IPS-NIHi11 (cell line): ENCODE results near the gene AKAP10.
"Not testable (repeated sequence)": the region's sequence is repeated elsewhere in the genome, so short reads cannot be mapped to it uniquely, and the experiment has no call there.

Experiments
- DNase-seq: peaks from one replicate; pipeline ENCODE4 v3.0.0; 2012; ENCODE audit warnings: mixed read lengths, low spot score

AKAP10 gene, protein sequence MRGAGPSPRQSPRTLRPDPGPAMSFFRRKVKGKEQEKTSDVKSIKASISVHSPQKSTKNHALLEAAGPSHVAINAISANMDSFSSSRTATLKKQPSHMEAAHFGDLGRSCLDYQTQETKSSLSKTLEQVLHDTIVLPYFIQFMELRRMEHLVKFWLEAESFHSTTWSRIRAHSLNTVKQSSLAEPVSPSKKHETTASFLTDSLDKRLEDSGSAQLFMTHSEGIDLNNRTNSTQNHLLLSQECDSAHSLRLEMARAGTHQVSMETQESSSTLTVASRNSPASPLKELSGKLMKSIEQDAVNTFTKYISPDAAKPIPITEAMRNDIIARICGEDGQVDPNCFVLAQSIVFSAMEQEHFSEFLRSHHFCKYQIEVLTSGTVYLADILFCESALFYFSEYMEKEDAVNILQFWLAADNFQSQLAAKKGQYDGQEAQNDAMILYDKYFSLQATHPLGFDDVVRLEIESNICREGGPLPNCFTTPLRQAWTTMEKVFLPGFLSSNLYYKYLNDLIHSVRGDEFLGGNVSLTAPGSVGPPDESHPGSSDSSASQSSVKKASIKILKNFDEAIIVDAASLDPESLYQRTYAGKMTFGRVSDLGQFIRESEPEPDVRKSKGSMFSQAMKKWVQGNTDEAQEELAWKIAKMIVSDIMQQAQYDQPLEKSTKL

DNA sequence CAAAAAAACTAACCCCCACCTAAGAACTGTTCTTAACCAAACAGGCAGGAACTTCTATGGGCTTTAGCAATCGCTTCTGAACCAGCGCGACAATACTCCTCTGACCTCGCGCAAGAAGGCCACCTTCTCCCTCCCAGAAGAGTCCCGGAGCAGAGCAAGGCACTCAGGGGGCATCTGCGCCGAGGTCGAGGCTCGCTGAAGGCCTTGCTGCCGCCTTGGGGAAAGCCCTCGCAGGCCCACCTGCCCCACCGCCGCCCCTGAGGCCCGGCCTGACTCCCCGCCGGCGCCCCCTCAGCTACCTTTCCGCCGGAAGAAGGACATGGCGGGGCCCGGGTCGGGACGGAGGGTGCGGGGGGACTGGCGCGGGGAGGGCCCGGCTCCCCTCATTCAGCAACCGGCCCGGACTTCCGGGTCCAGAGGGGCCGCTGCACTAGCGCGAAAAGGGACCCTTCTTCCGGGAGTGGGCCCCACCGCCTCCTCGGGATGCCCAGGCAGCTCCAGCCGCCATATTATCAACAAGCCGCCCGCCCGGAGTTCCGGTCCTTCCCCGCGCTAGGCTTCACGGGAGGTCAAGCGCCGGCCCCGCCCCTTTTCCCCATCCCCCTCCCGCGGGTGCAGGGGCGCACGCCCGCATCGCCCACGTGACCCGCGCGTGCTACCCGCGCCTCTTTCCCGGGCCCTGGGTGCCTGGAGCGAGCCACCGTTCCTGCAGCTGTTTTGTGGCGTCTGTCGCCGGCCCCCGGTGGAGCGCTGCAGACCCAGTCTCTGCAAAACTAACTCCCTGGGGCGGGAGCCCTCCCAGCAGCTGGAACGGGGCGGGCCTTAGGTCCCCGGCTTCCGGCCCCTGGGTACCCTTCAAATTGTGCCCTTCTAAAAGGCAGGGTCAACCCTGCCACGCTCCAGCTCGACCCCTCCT, at the start of gene AKAP10:
Gene AKAP10 (minus strand): TSS at position 536 of the 916 bp plus-strand sequence. CDS start 149 bp downstream, at position 387.
- DNase-seq: peak; percentile 97

DNA sequence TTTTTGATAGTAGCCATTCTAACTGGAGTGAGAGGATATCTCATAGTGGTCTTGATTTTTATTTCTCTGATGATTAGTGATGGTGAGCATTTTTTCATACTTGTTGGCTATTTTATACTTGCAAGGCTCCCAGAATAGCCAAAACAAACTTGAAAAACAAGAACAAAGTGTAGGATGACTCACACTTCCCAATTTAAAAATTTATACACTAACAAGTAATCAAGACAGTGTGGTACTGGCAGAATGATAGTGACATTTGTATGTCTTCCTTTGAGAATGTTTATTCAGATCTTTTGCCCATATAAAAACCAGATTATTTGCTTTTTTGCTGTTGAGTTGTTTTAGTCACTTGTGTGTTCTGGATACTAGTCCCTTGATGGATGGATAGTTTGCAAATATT, 49.3 kb upstream of the AKAP10 start:
- DNase-seq: no peak

DNA sequence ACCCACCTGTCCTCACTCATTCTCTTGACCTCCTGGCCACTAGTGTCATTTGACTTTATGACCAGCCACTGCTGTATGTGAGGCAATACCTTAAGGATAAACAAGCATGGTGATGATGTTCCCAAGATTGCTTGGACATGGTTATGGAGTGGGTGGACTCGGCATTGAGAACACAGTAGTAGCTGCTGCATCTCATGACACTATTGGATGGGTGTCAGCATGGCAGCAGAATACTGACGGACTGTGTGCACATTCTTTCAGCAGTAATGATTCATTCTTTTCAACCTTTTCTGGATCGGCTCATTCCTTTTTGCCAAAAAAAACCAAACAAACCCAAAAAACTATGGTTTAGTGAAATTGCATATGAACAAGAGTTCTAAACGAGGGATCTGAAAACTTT, 45.1 kb upstream of the AKAP10 start:
- no peak for DNase-seq

DNA sequence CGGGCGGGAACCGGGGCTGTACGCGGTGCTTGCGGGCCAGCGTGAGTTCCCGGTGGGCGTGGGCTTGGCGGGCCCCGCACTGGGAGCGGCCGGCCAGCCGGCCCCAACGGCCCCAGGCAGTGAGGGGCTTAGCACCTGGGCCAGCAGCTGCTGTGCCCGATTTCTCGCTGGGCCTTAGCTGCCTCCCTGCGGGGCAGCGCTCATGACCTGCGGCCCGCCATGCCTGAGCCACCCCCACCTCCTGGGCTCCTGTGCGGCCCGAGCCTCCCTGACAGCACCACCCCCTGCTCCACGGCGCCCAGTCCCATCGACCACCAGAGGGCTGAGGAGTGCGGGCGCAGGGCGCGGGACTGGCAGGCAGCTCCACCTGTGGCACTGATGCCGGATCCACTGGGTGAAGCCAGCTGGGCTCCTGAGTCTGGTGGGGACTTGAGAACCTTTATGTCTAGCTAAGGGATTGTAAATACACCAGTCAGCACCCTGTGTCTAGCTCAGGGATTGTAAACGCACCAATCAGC, 38.9 kb upstream of the AKAP10 start:
- DNase-seq: not testable (repeated sequence)

DNA sequence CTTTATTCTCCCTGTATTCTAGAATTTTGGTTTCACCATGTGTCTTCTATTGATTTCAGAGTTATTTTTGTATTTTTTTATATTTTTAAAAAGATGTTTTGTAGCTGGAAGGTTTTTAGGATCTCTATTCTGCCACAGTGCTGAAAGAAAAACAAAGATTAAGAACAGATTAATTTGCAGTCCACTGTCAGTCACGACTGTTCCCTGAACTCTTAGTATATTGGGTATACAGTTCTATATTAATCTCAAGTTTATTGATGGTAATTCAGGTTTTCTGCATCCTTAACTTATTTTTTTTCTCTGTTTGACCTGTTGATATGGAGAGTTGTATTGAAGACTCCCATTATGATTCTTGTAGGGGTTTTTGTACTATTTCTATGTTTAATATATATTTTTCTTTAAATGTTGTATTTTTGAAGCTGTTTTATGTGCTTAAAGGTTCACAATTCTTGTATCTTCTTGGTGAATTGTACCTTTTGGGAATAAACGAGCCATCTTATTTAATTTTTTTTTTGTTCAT, 34.4 kb upstream of the AKAP10 start:
- no peak for DNase-seq

DNA sequence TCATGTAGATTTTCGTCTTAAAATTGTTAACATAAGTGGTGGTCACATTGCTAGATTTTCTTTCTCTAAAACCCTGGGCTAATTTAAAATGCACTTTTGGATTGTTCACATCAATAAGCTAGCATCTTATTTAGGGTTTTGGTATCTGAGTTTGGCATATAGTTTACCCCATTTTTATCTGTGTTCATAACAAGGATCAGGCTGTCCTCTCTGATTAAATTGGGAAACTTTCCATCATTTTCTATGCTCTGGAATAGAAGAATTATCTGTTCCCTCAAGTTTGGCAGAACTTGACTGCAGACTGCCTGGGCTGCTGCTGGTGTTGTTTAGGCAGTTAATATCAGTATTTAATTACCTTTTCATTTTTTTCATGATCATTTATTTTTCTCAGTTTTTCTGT, 33.3 kb upstream of the AKAP10 start:
- DNase-seq: no peak

DNA sequence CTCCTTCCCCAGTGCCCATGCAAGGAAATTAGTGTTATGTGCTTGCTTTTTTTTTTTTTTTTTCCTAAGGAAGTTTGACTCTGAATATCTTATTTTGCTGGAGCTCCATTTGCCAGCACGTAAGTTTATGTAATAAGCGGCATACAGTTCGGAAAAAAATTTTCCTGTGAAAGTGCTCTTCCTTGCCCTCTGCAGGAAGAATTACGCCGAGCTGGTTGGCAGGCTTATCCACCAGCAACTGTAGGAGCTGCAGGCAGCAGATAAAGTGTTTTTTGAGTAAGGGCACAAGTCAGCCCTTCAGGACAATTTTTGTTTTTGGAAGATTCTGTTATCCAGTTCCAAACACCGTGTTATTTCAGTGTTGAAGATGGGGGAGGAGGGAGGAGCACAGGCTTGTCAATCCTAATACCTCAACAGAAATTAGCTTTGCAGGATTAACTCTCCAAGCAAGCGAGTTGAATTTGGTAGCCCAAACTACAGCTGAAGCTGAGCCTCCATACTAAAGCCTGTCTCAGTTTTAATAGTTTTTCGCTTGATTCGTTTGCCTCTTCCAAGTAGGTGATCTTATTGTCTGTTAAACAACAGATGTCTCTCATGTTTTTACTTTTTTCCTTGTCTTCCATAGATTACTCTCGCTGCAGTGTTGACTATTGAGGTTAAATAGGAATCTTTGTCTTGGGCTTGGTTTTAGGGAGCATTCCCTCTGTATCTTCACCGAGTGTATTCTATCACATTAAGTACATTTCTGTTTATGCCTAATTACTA, 32.7 kb upstream of the AKAP10 start:
- DNase-seq: peak; percentile 26

DNA sequence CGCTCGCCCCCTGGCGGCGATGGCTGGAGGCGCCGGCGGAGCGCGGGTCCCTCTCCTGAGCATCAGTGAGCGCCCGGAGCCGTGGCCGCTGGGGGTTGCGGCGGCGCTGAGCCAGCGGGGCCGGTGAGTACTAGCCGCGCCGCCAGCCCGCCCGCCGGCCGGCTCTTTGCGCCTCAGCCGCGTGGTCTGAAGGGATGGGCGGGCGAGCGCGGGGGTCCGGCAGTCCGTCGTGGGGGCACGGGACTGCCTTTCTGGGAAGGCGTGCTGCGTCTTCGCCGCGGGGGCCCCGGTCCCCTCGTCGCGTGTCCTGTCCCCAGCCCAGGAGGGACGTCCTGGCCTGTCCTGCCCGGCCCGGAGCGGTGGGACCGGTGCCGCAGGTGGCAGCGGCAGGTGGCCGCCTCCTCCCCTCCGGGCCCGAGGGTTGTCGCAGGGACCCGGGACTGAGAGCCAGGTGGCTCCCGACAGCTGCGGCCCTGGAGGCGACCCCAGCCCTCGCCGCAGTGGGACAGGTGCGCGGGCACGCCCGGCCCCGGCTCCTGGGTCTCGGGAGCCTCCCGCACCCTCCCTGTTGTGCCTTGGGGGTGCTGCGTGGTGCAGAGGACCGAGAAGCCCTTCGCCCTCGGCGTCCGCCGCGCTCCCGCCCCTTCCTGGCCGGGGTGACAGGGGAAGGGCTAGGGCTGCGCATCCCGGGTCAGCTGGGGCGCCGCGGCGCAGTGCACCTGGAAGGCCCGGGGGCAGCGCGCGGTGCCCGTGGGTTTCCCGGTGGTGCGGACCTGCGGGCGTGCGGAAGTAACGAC, 31.9 kb upstream of the AKAP10 start, which contains the start of gene SPECC1:
Gene SPECC1 (plus strand): TSS at position 58 of the 797 bp plus-strand sequence. CDS start 87,293 bp downstream, outside the sequence.
- DNase-seq: peak; percentile 94

DNA sequence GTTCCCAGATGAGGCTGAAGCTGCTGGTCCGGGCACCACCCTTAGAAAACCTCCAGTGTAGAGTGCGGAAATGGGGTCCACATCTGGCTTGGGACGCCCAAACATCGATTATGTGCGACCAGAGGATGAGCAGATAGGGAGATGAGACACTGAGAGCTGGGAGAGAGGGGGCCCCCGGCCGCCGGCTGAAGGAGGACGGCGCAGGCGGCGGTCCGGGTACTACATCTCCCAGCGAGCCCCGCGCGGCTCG, 31.3 kb upstream of the AKAP10 start:
- no peak for DNase-seq

DNA sequence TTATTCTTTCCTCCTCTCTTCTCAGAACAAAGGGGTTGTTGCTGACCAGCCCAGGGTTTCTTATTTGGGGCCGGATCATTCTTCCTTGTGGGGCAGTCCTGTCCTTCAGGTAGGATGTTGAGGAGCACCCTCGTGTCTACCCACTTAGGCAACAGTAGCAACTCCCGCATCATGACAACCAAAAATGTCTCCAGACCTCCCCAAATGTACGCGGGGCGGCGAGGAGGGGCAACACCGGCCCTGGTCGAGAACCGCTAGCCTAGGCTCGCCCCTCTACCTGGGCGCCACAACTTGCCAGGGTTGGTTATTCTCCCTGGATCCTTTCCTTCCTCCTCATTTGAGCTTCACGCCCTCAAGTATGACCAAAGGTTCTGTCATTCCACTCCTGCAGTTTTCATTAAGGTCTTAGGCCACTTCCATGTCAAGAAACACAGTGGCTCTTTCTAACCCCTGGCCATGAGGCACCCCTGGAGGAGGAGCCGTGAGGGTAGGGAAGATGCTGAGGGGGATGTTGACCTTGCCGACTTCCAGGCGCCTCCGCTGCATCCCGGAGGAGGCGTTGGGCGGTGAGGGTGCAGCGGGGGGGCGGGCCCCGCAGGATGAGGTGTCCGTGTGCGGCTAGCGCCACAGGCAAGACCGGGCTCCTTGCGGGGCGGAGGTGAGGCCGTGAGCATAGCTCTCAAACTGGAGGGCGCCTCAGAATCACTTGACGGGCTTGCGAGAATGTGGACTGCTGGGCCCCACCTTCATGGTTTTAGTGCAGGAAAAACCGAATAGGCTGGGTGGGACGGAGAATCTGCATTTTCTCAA, 30.8 kb upstream of the AKAP10 start:
- peak; percentile 48 for DNase-seq

DNA sequence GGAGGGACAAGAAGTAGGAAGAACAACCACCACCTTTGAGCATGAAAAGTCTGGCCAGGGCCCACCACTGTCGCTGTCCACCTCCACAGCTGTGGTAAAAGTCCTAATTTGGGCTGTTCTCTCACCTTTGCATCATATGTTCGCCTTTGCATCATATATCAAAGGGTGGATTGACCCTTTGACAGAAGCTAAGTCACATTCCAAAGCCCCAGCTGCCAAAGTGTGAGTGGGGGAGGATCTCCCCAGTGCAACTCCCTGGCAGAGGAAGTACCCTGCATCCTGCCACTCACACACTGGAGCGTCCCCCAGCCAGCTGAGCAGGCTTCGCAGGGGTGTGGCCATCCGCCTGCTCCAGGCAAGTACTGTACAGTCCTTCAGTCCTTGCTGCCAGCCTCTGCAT, 18.9 kb upstream of the AKAP10 start:
- no peak for DNase-seq

DNA sequence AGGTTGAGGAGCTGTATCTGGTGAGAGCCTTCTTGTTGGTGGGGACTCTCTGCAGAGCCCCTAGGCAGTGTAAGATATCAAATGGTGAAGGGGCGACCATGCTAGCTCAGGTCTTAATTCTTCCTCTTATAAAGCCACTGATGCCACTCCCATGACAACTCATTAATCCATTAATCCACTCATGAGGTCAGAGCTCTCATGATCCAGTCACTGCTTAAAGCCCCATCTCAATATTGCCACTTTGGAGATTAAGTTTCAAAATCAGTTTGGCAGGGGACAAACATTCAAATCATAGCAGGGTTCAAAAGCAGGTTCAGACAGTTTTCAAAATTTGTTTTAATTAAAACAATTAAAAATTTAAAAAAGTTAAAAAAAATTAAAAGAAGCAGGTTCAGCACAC, 18.5 kb upstream of the AKAP10 start:
- DNase-seq: no peak

DNA sequence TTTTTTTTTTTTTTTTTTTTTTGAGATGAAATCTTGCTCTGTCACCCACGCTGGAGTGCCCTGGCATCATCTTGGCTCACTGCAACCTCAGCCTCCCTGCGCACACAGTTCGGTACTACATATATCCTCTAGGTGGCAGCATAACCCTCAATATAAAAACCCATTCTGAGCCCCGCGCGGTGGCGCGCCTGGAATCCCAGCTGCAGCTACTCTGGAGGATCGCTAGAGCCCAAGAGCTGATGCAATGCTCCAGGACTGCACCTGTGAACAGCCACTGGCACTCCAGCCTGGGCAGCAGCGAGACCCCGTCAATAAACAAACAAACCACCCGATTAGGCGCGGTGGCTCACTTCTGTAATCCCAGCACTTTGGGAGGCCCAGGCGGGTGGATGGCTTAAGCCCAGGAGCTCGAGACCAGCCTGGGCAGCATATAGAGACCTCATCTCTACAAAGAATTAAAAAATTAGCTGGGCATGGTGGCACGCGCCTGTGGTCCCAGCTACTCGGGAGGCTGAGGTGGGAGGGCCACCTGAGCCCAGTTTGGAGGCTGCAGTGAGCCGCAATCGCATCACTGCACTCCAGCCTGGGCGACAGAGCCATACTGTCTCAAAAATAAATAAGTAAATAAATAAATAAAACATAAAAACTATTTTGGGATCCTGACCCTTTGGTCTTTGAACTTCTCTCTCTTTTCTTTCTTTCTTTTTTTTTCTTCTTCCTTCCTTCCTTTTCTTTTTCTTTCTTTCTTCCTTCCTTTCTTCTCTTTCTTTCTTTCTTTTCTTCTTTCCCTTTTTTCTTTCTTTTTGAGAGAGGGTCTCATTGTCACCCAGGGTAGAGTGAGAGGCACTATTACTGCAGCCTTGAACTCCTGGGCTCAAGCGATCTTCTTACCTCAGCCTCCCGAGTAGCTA, 15.4 kb upstream of the AKAP10 start:
- peak; percentile 76 for DNase-seq

DNA sequence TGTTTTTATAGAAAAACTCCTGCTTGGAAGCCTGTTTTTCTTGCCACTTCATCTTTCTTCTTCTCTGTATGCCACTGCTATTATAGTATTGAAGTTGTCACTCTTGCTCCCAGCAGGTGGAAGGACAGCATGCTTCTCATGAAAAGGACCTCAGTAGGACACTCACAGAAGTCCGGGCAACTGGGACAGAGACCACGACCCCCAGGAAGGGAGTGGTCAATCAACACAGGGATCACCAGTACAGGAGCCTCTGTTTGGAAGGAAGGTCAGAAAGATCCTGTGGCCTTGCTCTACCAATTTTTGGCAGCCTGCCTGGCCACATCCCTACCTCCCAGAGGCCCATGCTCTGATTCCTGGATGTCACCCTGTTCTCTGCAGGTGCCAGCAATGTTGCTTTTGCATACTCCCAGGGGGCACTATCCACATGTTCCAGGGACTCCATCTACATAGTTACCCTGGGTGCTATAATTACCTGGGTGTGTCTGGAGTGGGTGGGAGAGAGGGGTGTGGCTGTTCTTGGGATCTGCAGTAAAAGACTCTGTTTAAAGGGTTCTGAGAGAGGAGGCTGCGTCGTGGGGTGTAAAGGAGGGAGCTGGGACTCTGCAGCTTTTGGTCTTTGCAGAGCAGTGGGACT, 13.7 kb upstream of the AKAP10 start:
- no peak for DNase-seq

DNA sequence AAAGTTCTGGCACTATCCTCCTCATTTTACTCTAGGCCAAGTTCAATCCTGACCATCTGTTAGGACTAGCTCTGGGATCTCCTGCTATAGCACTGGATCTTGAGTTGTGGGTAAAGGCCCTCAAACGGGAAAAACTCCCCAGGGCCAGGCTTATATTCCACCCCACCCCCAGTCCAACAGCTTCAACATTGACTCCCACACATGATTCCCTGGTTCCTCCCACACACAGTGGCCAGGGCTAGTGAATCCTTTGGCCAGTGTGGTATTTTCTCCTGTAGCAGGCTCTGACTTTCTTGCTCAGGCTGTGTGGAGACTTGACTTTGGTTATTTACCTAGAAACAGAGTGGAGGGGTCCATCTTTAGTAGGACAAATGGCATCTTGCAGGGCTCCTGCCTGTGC, 10.3 kb upstream of the AKAP10 start:
- no peak for DNase-seq

DNA sequence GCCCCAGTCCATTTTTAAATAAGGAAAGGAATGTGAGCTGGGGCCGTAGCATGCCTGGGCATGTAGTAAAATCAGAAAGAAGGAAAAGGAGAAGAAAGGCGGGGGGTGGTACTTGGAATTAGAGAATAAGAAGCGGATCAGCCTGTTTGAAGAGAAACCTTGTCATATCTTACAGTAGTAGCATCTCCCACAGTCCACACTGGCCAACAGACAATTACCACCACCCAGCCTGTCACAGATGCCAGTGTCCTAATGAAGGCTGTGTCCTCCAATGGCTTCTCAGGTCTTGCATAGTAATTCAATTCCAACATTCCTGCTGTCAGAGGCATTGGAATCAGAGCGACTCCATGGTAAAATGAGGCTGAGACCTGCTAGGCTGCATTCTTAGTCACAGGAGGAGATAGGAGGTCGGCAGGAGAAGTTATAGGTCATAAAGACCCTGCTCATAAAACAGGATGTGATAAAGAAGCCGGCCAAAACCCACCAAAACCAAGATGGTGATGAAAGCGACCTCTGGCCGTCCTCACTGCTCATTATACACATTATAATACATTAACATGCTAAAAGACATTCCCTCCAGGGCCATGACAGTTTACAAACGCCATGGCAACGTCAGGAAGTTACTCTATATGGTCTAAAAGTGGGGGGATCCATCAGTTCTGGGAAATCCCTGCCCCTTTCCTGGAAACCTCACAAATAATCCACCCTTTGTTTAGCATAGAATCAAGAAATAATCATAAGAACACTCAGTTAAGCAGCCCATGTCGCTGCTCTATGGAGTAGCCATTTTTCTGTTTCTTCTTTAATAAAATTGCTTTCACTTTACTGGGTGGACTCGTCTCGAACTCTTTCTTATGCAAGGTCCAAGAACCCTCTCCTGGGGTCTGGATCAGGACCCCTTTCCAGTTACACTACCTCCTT, 9.6 kb upstream of the AKAP10 start:
- no peak for DNase-seq
